ENCODE measurements around the gene ALOX15. TPM values are rescaled to one million over a fixed set of nuclear protein-coding genes. Genes with fewer than 3 reads are reported as not detected.

The ALOX15 gene
- total RNA-seq, 3 donors from 2014 or later = 0.10 to 1.7 (median 0.23) TPM

- DNase-seq = no peak
- Histone ChIP-seq H3K9me3 (no peaks in the 10 kb centered on the region), H3K4me3 (no peak overlapping the region), H3K36me3 (ENCODE audit: low read depth) (no peaks in the 10 kb centered on the region), H3K4me1 (ENCODE audit: low read depth) (peaks cover 10% of the 10 kb centered on the region)
- ATAC-seq = no peak
- no peak for TF ChIP-seq CTCF (IDR thresholded peaks at IDR 0.05)
- intact Hi-C loops (cut with DNase I, micrococcal nuclease) = no loop called here
Measured at GRCh38 chr17:4587803-4588202, 53.7 kb downstream of the ALOX15 start.

GRCh38 chr17:4587195-4587594 is 54.3 kb downstream of the ALOX15 start:
- intact Hi-C loops (cut with DNase I, micrococcal nuclease) = no loop called here
- Histone ChIP-seq H3K9me3 (no peaks in the 10 kb centered on the region), H3K4me1 (ENCODE audit: low read depth) (peaks cover 10% of the 10 kb centered on the region), H3K4me3 (no peak overlapping the region), H3K36me3 (ENCODE audit: low read depth) (no peaks in the 10 kb centered on the region)
- TF ChIP-seq CTCF (IDR thresholded peaks at IDR 0.05) = no peak
- ATAC-seq (no peak), DNase-seq (no peak)

- H3K4me3 ChIP-seq = no peak overlapping the region
- peaks cover 10% of the 10 kb centered on the region for H3K4me1 ChIP-seq (ENCODE audit: low read depth)
- DNase-seq = no peak
- H3K36me3 ChIP-seq (ENCODE audit: low read depth) = no peaks in the 10 kb centered on the region
- no peak for ATAC-seq
- intact Hi-C loops (cut with DNase I, micrococcal nuclease) = no loop called here
- H3K9me3 ChIP-seq = no peaks in the 10 kb centered on the region
- TF ChIP-seq CTCF (IDR thresholded peaks at IDR 0.05) = no peak
Measured at GRCh38 chr17:4586043-4586442, 55.4 kb downstream of the ALOX15 start.

GRCh38 chr17:4585638-4585994 is 55.9 kb downstream of the ALOX15 start:
- Histone ChIP-seq H3K4me1 (ENCODE audit: low read depth) (peaks cover 10% of the 10 kb centered on the region), H3K4me3 (no peak overlapping the region), H3K36me3 (ENCODE audit: low read depth) (no peaks in the 10 kb centered on the region), H3K9me3 (no peaks in the 10 kb centered on the region)
- intact Hi-C loops (cut with DNase I, micrococcal nuclease) = no loop called here
- TF ChIP-seq CTCF (IDR thresholded peaks at IDR 0.05) = no peak
- no peak for DNase-seq
- ATAC-seq = no peak

- DNase-seq (no peak), ATAC-seq (peak; percentile 67)
- TF ChIP-seq CTCF (IDR thresholded peaks at IDR 0.05) = no peak
- Histone ChIP-seq H3K9me3 (no peaks in the 10 kb centered on the region), H3K4me3 (no peak overlapping the region), H3K4me1 (ENCODE audit: low read depth) (peaks cover 10% of the 10 kb centered on the region), H3K36me3 (ENCODE audit: low read depth) (no peaks in the 10 kb centered on the region)
- intact Hi-C loops (cut with DNase I, micrococcal nuclease) = no loop called here
Measured at GRCh38 chr17:4584917-4585637, 56.4 kb downstream of the ALOX15 start.

All from mucosa of descending colon (tissue), 3 donors.